Activated naive CD4-positive, alpha-beta T cell treated with anti-CD3 and anti-CD28 coated beads, Interleukin-2, amount 10 ng/mL, durations not matched to agents 7 days and 5 days (primary cell): ENCODE results near the gene ZNF804A.

ENCODE experiments used
- CTCF ChIA-PET: fragments of 350-600 bp; sonication (Branson Sonifier 250); formaldehyde crosslinking; loops from one replicate; lab custom pipeline; 2021; ENCODE audit warnings: antibody characterized with exemption; lab: Charles Lee
- DNase-seq: peaks from one replicate; pipeline ENCODE4 v3.0.0-alpha.2; 2020
- H3K27ac Mint-ChIP-seq: one replicate; pipeline ENCODE4 v1.8.0; 2021; ENCODE audit warnings: mild to moderate bottlenecking, moderate library complexity, mixed read lengths
- H3K27me3 Mint-ChIP-seq: one replicate; pipeline ENCODE4 v1.8.0; 2021; ENCODE audit warnings: mild to moderate bottlenecking, mixed read lengths
- H3K36me3 Mint-ChIP-seq: one replicate; pipeline ENCODE4 v1.8.0; 2021; ENCODE audit warnings: mixed read lengths
- H3K4me1 Mint-ChIP-seq: one replicate; pipeline ENCODE4 v1.8.0; 2021; ENCODE audit warnings: mixed read lengths
- H3K4me3 Mint-ChIP-seq: one replicate; pipeline ENCODE4 v1.8.0; 2021; ENCODE audit warnings: mild to moderate bottlenecking, moderate library complexity, mixed read lengths
- H3K9me3 Mint-ChIP-seq: one replicate; pipeline ENCODE4 v1.8.0; 2021; ENCODE audit warnings: mixed read lengths

Gene ZNF804A

GRCh38 chr2:184644685-184645084 is 46.4 kb downstream of the ZNF804A start:
- Mint-ChIP-seq H3K9me3 (peaks cover 2% of the 10 kb centered on the region), H3K4me3 (no peak overlapping the region), H3K4me1 (no peaks in the 10 kb centered on the region), H3K27ac (no peak overlapping the region), H3K27me3 (no peaks in the 10 kb centered on the region), H3K36me3 (no peaks in the 10 kb centered on the region)
- no peak for DNase-seq
- CTCF ChIA-PET = no interaction called here

GRCh38 chr2:184646177-184646576 is 47.8 kb downstream of the ZNF804A start:
- Mint-ChIP-seq H3K9me3 (peaks cover 2% of the 10 kb centered on the region), H3K4me1 (no peaks in the 10 kb centered on the region), H3K27ac (no peak overlapping the region), H3K36me3 (no peaks in the 10 kb centered on the region), H3K4me3 (no peak overlapping the region), H3K27me3 (no peaks in the 10 kb centered on the region)
- CTCF ChIA-PET = no interaction called here
- DNase-seq = no peak

- peaks cover 2% of the 10 kb centered on the region for H3K9me3 Mint-ChIP-seq
- DNase-seq = no peak
- CTCF ChIA-PET = interaction anchor here (0.9 kb wide), 1 partner anchor 16 kb away, joined by 3 read pairs; no protein-coding TSS in a partner anchor
- H3K27ac Mint-ChIP-seq = no peak overlapping the region
- H3K4me1 Mint-ChIP-seq = no peaks in the 10 kb centered on the region
- no peak overlapping the region for H3K4me3 Mint-ChIP-seq
- H3K36me3 Mint-ChIP-seq = no peaks in the 10 kb centered on the region
- H3K27me3 Mint-ChIP-seq = no peaks in the 10 kb centered on the region
These were observed 48.3 kb downstream of the ZNF804A start for GRCh38 chr2:184646593-184646992.

GRCh38 chr2:184654945-184655344 is 56.6 kb downstream of the ZNF804A start:
- no peaks in the 10 kb centered on the region for H3K36me3 Mint-ChIP-seq
- DNase-seq = no peak
- H3K27ac Mint-ChIP-seq = no peak overlapping the region
- CTCF ChIA-PET = no interaction called here
- no peaks in the 10 kb centered on the region for H3K4me1 Mint-ChIP-seq
- H3K27me3 Mint-ChIP-seq = no peaks in the 10 kb centered on the region
- H3K4me3 Mint-ChIP-seq = no peak overlapping the region
- no peaks in the 10 kb centered on the region for H3K9me3 Mint-ChIP-seq

- H3K4me3 Mint-ChIP-seq = no peak overlapping the region
- no peak for DNase-seq
- H3K4me1 Mint-ChIP-seq = no peaks in the 10 kb centered on the region
- no peak overlapping the region for H3K27ac Mint-ChIP-seq
- H3K36me3 Mint-ChIP-seq = no peaks in the 10 kb centered on the region
- CTCF ChIA-PET = no interaction called here
- H3K27me3 Mint-ChIP-seq = no peaks in the 10 kb centered on the region
- no peaks in the 10 kb centered on the region for H3K9me3 Mint-ChIP-seq
These were observed 78.8 kb downstream of the ZNF804A start for GRCh38 chr2:184677171-184677570.

GRCh38 chr2:184679219-184680018 is 81.1 kb downstream of the ZNF804A start:
- no peaks in the 10 kb centered on the region for H3K27me3 Mint-ChIP-seq
- no peaks in the 10 kb centered on the region for H3K4me1 Mint-ChIP-seq
- H3K4me3 Mint-ChIP-seq = no peak overlapping the region
- CTCF ChIA-PET = no interaction called here
- no peaks in the 10 kb centered on the region for H3K9me3 Mint-ChIP-seq
- no peaks in the 10 kb centered on the region for H3K36me3 Mint-ChIP-seq
- DNase-seq = no peak
- no peak overlapping the region for H3K27ac Mint-ChIP-seq

GRCh38 chr2:184680825-184681224 is 82.5 kb downstream of the ZNF804A start:
- CTCF ChIA-PET = no interaction called here
- Mint-ChIP-seq H3K9me3 (no peaks in the 10 kb centered on the region), H3K4me3 (no peak overlapping the region)

GRCh38 chr2:184681642-184682321 is 83.5 kb downstream of the ZNF804A start:
- no peak for DNase-seq
- Mint-ChIP-seq H3K27ac (no peak overlapping the region), H3K27me3 (no peaks in the 10 kb centered on the region), H3K36me3 (no peaks in the 10 kb centered on the region), H3K4me3 (no peak overlapping the region), H3K9me3 (no peaks in the 10 kb centered on the region), H3K4me1 (no peaks in the 10 kb centered on the region)
- CTCF ChIA-PET = no interaction called here

More at GRCh38 chr2:184680825-184681224, 82.5 kb downstream of the ZNF804A start:
- no peak overlapping the region for H3K27ac Mint-ChIP-seq
- H3K4me1 Mint-ChIP-seq = no peaks in the 10 kb centered on the region
- H3K27me3 Mint-ChIP-seq = no peaks in the 10 kb centered on the region
- DNase-seq = no peak
- no peaks in the 10 kb centered on the region for H3K36me3 Mint-ChIP-seq

- Mint-ChIP-seq H3K36me3 (no peaks in the 10 kb centered on the region), H3K4me3 (no peak overlapping the region), H3K9me3 (no peaks in the 10 kb centered on the region), H3K27me3 (no peaks in the 10 kb centered on the region), H3K4me1 (no peaks in the 10 kb centered on the region), H3K27ac (no peak overlapping the region)
- DNase-seq = no peak
- CTCF ChIA-PET = no interaction called here
These were observed 85.6 kb downstream of the ZNF804A start for GRCh38 chr2:184683911-184684310.

GRCh38 chr2:184685999-184686841 is 87.9 kb downstream of the ZNF804A start:
- Mint-ChIP-seq H3K4me1 (no peaks in the 10 kb centered on the region), H3K36me3 (no peaks in the 10 kb centered on the region), H3K27me3 (no peaks in the 10 kb centered on the region), H3K27ac (no peak overlapping the region), H3K9me3 (no peaks in the 10 kb centered on the region), H3K4me3 (no peak overlapping the region)
- CTCF ChIA-PET = no interaction called here
- no peak for DNase-seq

- Mint-ChIP-seq H3K27me3 (no peaks in the 10 kb centered on the region), H3K27ac (no peak overlapping the region), H3K4me3 (no peak overlapping the region), H3K36me3 (no peaks in the 10 kb centered on the region), H3K4me1 (no peaks in the 10 kb centered on the region), H3K9me3 (no peaks in the 10 kb centered on the region)
- DNase-seq = no peak
- CTCF ChIA-PET = no interaction called here
These were observed 91.3 kb downstream of the ZNF804A start for GRCh38 chr2:184689638-184690037.

- peaks cover 2% of the 10 kb centered on the region for H3K9me3 Mint-ChIP-seq
- no peak overlapping the region for H3K27ac Mint-ChIP-seq
- H3K4me3 Mint-ChIP-seq = no peak overlapping the region
- H3K4me1 Mint-ChIP-seq = no peaks in the 10 kb centered on the region
- DNase-seq = no peak
- CTCF ChIA-PET = interaction anchor here (0.7 kb wide), 1 partner anchor 1842 kb away, joined by 3 read pairs; no protein-coding TSS in a partner anchor
- H3K36me3 Mint-ChIP-seq = no peaks in the 10 kb centered on the region
- no peaks in the 10 kb centered on the region for H3K27me3 Mint-ChIP-seq
These were observed 93.9 kb downstream of the ZNF804A start for GRCh38 chr2:184692141-184692734.

GRCh38 chr2:184696644-184697043 is 98.3 kb downstream of the ZNF804A start:
- no peaks in the 10 kb centered on the region for H3K4me1 Mint-ChIP-seq
- no peak for DNase-seq
- no peak overlapping the region for H3K27ac Mint-ChIP-seq
- no peaks in the 10 kb centered on the region for H3K27me3 Mint-ChIP-seq
- H3K9me3 Mint-ChIP-seq = peaks cover 2% of the 10 kb centered on the region
- no peak overlapping the region for H3K4me3 Mint-ChIP-seq
- no peaks in the 10 kb centered on the region for H3K36me3 Mint-ChIP-seq
- CTCF ChIA-PET = no interaction called here

GRCh38 chr2:184698476-184698875 is 100.1 kb downstream of the ZNF804A start:
- Mint-ChIP-seq H3K9me3 (peaks cover 2% of the 10 kb centered on the region), H3K4me3 (no peak overlapping the region), H3K4me1 (no peaks in the 10 kb centered on the region), H3K36me3 (no peaks in the 10 kb centered on the region), H3K27me3 (no peaks in the 10 kb centered on the region), H3K27ac (no peak overlapping the region)
- no peak for DNase-seq
- CTCF ChIA-PET = no interaction called here
